PFSK-1 (cell line): ENCODE results near the gene MYCT1.

ENCODE experiments used
- POLR2AphosphoS5 ChIP-seq: IDR thresholded peaks from 2 replicates; pipeline ENCODE4 v1.6.1; 2012; ENCODE audit warnings: low read depth, mild to moderate bottlenecking, control low read depth, low read length, moderate library complexity
- TAF1 ChIP-seq: IDR thresholded peaks from 2 replicates; pipeline ENCODE4 v1.6.1; 2012; ENCODE audit warnings: low read length, control low read depth, borderline replicate concordance; ENCODE audit not compliant: insufficient read depth

GRCh38 chr6:152700427-152700826 lies 2.7 kb downstream of the MYCT1 start:
- no peak for TF ChIP-seq POLR2AphosphoS5
- TF ChIP-seq TAF1, result no peak
